ENCODE results near the gene CDC42EP3.

DNA sequence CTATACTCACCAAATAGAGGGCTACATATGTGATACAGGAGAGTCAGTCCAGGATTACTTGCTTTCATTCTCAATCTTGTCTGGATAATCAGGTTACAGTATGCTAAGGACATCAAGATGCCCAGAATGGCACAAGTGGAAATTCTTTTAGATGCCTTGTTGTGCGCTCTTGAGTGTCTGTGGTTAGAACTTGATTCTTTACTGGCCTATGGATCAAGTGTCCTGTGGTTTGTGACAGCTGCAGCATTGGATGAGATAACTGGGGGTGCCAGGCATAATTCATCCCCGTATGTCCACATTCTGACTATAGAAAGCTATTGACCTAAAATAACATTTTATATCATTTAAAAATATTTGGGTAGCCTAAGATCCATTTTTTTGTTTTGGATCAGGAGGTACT, 40.1 kb downstream of the CDC42EP3 start:
- TF ChIP-seq, protein P1, sequence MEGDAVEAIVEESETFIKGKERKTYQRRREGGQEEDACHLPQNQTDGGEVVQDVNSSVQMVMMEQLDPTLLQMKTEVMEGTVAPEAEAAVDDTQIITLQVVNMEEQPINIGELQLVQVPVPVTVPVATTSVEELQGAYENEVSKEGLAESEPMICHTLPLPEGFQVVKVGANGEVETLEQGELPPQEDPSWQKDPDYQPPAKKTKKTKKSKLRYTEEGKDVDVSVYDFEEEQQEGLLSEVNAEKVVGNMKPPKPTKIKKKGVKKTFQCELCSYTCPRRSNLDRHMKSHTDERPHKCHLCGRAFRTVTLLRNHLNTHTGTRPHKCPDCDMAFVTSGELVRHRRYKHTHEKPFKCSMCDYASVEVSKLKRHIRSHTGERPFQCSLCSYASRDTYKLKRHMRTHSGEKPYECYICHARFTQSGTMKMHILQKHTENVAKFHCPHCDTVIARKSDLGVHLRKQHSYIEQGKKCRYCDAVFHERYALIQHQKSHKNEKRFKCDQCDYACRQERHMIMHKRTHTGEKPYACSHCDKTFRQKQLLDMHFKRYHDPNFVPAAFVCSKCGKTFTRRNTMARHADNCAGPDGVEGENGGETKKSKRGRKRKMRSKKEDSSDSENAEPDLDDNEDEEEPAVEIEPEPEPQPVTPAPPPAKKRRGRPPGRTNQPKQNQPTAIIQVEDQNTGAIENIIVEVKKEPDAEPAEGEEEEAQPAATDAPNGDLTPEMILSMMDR (IDR thresholded peaks at IDR 0.05) = no peak
- TF ChIP-seq ZNF302 (CRISPR knock-in tag; IDR thresholded peaks at IDR 0.05) (no peak), JUN (IDR thresholded peaks at IDR 0.05) (no peak), MAZ (IDR thresholded peaks at IDR 0.05; ENCODE audit: borderline replicate concordance, low read depth, low read length) (no peak), POLR2A (IDR thresholded peaks at IDR 0.05; ENCODE audit: low read length) (no peak), RNF2 (IDR thresholded peaks at IDR 0.05; ENCODE audit: borderline replicate concordance, low read depth) (no peak)

All from A549 (cell line).